Measurements from ENCODE around the gene TRAPPC2B.

GRCh38 chr19:57319869-57320179 is 43.5 kb upstream of the TRAPPC2B start:
- TF ChIP-seq CTCF (IDR thresholded peaks at IDR 0.05) (no peak), POLR2A (IDR thresholded peaks at IDR 0.05) (no peak)

All from tibial nerve (tissue), 3 donors.